H1 (cell line): ENCODE measurements around the gene RASGRF1. TPM values are rescaled to one million over a fixed set of nuclear protein-coding genes. Genes with fewer than 3 reads are reported as not detected.

Source experiments
- CTBP2 ChIP-seq: IDR thresholded peaks from 2 replicates; pipeline ENCODE4 v1.7.0; 2011; ENCODE audit warnings: borderline replicate concordance, mild to moderate bottlenecking, moderate library complexity, mixed read lengths, low read length; ENCODE audit not compliant: insufficient read depth, insufficient read length
- EGR1 ChIP-seq: IDR thresholded peaks from 2 replicates; pipeline ENCODE4 v1.6.1; 2011; ENCODE audit warnings: low read depth, low read length, borderline replicate concordance
- GABPA ChIP-seq: IDR thresholded peaks from 2 replicates; pipeline ENCODE4 v1.6.1; 2011; ENCODE audit warnings: mild to moderate bottlenecking, low read length, moderate library complexity, borderline replicate concordance; ENCODE audit not compliant: insufficient read depth
- JUND ChIP-seq: IDR thresholded peaks from 2 replicates; pipeline ENCODE4 v1.6.1; 2011; ENCODE audit warnings: mild to moderate bottlenecking, improper control_type of control experiment, low read length
- KDM5A ChIP-seq: fragments of 200-600 bp; IDR thresholded peaks from 2 replicates; pipeline ENCODE4 v1.7.1; 2012; ENCODE audit warnings: mild to moderate bottlenecking, low read length, inconsistent platforms, mixed read lengths
- SIN3A ChIP-seq, 2 experiments: IDR thresholded peaks in 1 of 2; conservative IDR thresholded peaks in 1 of 2; 2 replicates each; pipeline ENCODE4 v1.6.1; 2011 to 2012; ENCODE audit warnings: low read length in 2 of 2, improper control_type of control experiment in 1 of 2, low read depth in 1 of 2, mild to moderate bottlenecking in 1 of 2
- SP1 ChIP-seq: IDR thresholded peaks from 2 replicates; pipeline ENCODE4 v1.6.1; 2011; ENCODE audit warnings: low read depth, low read length
- polyA plus RNA-seq, 7 experiments: library from polyadenylated mRNA; depleted of rRNA in 3 of 7; stranded (reverse) in 5 of 7; unstranded in 2 of 7; fragments of >200 nt in 5 of 7; fragments of 200-250 nt in 2 of 7; gene quantifications; 1 replicate in 5 of 7; 2 replicates in 1 of 7; 4 replicates in 1 of 7; pipeline versions ENCODE4 v1.2.1 to v1.2.3, GENCODE V29; 2011 to 2013; ENCODE audit warnings: missing spikeins in 2 of 7, mixed read lengths in 2 of 7
- total RNA-seq: library from RNA; stranded (reverse); fragmentation: NEBNext Ultra II Directional; extraction: Animal tissue kit (Norgen Biotek cat#: 25700); gene quantifications from 2 replicates; pipeline ENCODE4 v1.2.1, GENCODE V29; 2021
- TF ChIP-seq, protein P1 (sequence below): fragments of 300-600 bp; sonication (generic); IDR thresholded peaks from 2 replicates; pipeline ENCODE4 v1.7.1; 2012; ENCODE audit warnings: low read length, moderate library complexity, mild to moderate bottlenecking, inconsistent platforms; ENCODE audit not compliant: insufficient replicate concordance
- TF ChIP-seq, protein P2 (sequence below): IDR thresholded peaks from 2 replicates; pipeline ENCODE4 v1.6.1; 2012; ENCODE audit warnings: low read length, inconsistent platforms

The RASGRF1 gene
- total and polyA plus RNA-seq, 2 of the 8 experiments (the other 6 are each of a cell fraction or from before 2014, with no cell fraction given): 0.42 to 0.67 TPM

DNA sequence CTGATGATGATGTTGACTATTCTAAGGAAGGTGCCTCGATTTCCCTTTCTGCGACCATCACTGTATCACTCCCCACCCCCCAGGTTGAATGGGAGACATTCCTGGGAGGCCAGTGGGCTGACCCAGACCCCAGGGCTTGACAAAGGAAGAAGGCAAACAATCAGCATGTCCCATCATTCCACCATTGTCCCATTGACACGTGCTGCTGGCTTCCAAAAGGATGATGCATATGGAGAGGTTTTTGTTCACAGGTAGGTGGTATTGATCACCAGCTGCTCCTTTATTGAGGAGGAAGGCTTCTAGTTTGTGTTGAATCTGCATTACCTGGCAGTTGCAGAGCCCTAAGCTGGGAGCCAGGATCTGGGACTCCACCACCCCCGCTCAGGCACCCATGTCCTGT lies 30.4 kb downstream of the RASGRF1 start (continued):
- TF ChIP-seq CTBP2 (peak; percentile 86), KDM5A (no peak), SP1 (peak; percentile 68), GABPA (no peak), SIN3A (conservative IDR thresholded peaks at IDR 0.05 in 1 of 2, IDR thresholded peaks at IDR 0.05 in 1 of 2; ENCODE audit: low read depth in 1 of 2, low read length in 2 of 2) (0 out of 4 replicates have a peak, but pooled peaks have one; percentile 37 to 50), EGR1 (no peak), JUND (0 out of 2 replicates have a peak, but pooled peaks have one; percentile 9)
- TF ChIP-seq, protein P1, sequence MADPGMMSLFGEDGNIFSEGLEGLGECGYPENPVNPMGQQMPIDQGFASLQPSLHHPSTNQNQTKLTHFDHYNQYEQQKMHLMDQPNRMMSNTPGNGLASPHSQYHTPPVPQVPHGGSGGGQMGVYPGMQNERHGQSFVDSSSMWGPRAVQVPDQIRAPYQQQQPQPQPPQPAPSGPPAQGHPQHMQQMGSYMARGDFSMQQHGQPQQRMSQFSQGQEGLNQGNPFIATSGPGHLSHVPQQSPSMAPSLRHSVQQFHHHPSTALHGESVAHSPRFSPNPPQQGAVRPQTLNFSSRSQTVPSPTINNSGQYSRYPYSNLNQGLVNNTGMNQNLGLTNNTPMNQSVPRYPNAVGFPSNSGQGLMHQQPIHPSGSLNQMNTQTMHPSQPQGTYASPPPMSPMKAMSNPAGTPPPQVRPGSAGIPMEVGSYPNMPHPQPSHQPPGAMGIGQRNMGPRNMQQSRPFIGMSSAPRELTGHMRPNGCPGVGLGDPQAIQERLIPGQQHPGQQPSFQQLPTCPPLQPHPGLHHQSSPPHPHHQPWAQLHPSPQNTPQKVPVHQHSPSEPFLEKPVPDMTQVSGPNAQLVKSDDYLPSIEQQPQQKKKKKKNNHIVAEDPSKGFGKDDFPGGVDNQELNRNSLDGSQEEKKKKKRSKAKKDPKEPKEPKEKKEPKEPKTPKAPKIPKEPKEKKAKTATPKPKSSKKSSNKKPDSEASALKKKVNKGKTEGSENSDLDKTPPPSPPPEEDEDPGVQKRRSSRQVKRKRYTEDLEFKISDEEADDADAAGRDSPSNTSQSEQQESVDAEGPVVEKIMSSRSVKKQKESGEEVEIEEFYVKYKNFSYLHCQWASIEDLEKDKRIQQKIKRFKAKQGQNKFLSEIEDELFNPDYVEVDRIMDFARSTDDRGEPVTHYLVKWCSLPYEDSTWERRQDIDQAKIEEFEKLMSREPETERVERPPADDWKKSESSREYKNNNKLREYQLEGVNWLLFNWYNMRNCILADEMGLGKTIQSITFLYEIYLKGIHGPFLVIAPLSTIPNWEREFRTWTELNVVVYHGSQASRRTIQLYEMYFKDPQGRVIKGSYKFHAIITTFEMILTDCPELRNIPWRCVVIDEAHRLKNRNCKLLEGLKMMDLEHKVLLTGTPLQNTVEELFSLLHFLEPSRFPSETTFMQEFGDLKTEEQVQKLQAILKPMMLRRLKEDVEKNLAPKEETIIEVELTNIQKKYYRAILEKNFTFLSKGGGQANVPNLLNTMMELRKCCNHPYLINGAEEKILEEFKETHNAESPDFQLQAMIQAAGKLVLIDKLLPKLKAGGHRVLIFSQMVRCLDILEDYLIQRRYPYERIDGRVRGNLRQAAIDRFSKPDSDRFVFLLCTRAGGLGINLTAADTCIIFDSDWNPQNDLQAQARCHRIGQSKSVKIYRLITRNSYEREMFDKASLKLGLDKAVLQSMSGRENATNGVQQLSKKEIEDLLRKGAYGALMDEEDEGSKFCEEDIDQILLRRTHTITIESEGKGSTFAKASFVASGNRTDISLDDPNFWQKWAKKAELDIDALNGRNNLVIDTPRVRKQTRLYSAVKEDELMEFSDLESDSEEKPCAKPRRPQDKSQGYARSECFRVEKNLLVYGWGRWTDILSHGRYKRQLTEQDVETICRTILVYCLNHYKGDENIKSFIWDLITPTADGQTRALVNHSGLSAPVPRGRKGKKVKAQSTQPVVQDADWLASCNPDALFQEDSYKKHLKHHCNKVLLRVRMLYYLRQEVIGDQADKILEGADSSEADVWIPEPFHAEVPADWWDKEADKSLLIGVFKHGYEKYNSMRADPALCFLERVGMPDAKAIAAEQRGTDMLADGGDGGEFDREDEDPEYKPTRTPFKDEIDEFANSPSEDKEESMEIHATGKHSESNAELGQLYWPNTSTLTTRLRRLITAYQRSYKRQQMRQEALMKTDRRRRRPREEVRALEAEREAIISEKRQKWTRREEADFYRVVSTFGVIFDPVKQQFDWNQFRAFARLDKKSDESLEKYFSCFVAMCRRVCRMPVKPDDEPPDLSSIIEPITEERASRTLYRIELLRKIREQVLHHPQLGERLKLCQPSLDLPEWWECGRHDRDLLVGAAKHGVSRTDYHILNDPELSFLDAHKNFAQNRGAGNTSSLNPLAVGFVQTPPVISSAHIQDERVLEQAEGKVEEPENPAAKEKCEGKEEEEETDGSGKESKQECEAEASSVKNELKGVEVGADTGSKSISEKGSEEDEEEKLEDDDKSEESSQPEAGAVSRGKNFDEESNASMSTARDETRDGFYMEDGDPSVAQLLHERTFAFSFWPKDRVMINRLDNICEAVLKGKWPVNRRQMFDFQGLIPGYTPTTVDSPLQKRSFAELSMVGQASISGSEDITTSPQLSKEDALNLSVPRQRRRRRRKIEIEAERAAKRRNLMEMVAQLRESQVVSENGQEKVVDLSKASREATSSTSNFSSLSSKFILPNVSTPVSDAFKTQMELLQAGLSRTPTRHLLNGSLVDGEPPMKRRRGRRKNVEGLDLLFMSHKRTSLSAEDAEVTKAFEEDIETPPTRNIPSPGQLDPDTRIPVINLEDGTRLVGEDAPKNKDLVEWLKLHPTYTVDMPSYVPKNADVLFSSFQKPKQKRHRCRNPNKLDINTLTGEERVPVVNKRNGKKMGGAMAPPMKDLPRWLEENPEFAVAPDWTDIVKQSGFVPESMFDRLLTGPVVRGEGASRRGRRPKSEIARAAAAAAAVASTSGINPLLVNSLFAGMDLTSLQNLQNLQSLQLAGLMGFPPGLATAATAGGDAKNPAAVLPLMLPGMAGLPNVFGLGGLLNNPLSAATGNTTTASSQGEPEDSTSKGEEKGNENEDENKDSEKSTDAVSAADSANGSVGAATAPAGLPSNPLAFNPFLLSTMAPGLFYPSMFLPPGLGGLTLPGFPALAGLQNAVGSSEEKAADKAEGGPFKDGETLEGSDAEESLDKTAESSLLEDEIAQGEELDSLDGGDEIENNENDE: no peak
- TF ChIP-seq, protein P2, sequence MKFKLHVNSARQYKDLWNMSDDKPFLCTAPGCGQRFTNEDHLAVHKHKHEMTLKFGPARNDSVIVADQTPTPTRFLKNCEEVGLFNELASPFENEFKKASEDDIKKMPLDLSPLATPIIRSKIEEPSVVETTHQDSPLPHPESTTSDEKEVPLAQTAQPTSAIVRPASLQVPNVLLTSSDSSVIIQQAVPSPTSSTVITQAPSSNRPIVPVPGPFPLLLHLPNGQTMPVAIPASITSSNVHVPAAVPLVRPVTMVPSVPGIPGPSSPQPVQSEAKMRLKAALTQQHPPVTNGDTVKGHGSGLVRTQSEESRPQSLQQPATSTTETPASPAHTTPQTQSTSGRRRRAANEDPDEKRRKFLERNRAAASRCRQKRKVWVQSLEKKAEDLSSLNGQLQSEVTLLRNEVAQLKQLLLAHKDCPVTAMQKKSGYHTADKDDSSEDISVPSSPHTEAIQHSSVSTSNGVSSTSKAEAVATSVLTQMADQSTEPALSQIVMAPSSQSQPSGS: 0 out of 2 replicates have a peak, but pooled peaks have one; percentile 20
